IMR-90 (cell line): Measurements from ENCODE around the gene CYP39A1. TPM values are rescaled to one million over a fixed set of nuclear protein-coding genes. Genes with fewer than 3 reads are reported as not detected.

ENCODE experiments used
- ATAC-seq: fragments of 200-7000 bp; cut with Tn5 transposase; 2 replicates; pipeline ENCODE4 v1.9.1; 2020; ENCODE audit warnings: low read depth, mild to moderate bottlenecking, moderate library complexity
- BruUV-seq: library from RNA; stranded (reverse); fragments of 400-500 nt; replicated peaks from 2 replicates; lab custom pipeline; 2021; lab: Mats Ljungman, UMichigan
- CTCF ChIA-PET: fragments of 300-600 bp; formaldehyde crosslinking; extraction: SDS; loops from one replicate; lab custom pipeline; 2021; ENCODE audit warnings: antibody characterized with exemption; lab: Yijun Ruan, JAX
- POLR2A ChIA-PET: fragments of 300-600 bp; sonication (Branson Sonifier 250); formaldehyde crosslinking; loops from one replicate; lab custom pipeline; 2022; ENCODE audit warnings: antibody characterized with exemption; ENCODE audit not compliant: unreplicated experiment; lab: Charles Lee
- DNase-seq: peaks from one replicate; pipeline ENCODE4 v3.0.0; 2013
- H2AFZ ChIP-seq: replicated peaks from 2 replicates; pipeline ENCODE3; 2013; ENCODE audit warnings: low read length, mild to moderate bottlenecking; ENCODE audit not compliant: poor library complexity
- H2AK5ac ChIP-seq: 2 replicates; pipeline ENCODE4 v1.6.1; 2013; ENCODE audit warnings: low read depth, low read length, inconsistent platforms
- H2AK9ac ChIP-seq: replicated peaks from 2 replicates; pipeline ENCODE3; 2013; ENCODE audit warnings: mild to moderate bottlenecking, low read depth, low read length, moderate library complexity; ENCODE audit not compliant: poor library complexity
- H2BK120ac ChIP-seq: 2 replicates; pipeline ENCODE4 v1.6.1; 2013; ENCODE audit warnings: low read depth, low read length, inconsistent platforms
- H2BK15ac ChIP-seq: 3 replicates; pipeline ENCODE4 v1.6.1; 2013; ENCODE audit warnings: low read depth, low read length, inconsistent platforms
- H2BK20ac ChIP-seq: 2 replicates; pipeline ENCODE4 v1.6.1; 2013; ENCODE audit warnings: low read depth, mild to moderate bottlenecking, inconsistent platforms, low read length, moderate library complexity
- H2BK5ac ChIP-seq: 2 replicates; pipeline ENCODE4 v1.6.1; 2013; ENCODE audit warnings: mild to moderate bottlenecking, low read depth, low read length, inconsistent platforms; ENCODE audit not compliant: poor library complexity, severe bottlenecking
- H3K14ac ChIP-seq: replicated peaks from 2 replicates; pipeline ENCODE4 v1.6.1; 2013; ENCODE audit warnings: low read depth, low read length, inconsistent platforms
- H3K18ac ChIP-seq: 2 replicates; pipeline ENCODE4 v1.6.1; 2013; ENCODE audit warnings: low read depth, low read length, control low read depth
- H3K23ac ChIP-seq: 2 replicates; pipeline ENCODE4 v1.6.1; 2013; ENCODE audit warnings: low read depth, low read length, inconsistent platforms
- H3K27ac ChIP-seq: 2 replicates; pipeline ENCODE4 v1.5.1; 2013; ENCODE audit warnings: mild to moderate bottlenecking, control low read depth, low read length; ENCODE audit not compliant: insufficient read depth
- H3K27me3 ChIP-seq: 2 replicates; pipeline ENCODE4 v1.6.1; 2013; ENCODE audit warnings: low read length; ENCODE audit not compliant: control insufficient read depth, insufficient read depth
- H3K36me3 ChIP-seq: 2 replicates; pipeline ENCODE4 v1.6.1; 2013; ENCODE audit warnings: low read length, mixed read lengths; ENCODE audit not compliant: control insufficient read depth, insufficient read depth
- H3K4ac ChIP-seq: 2 replicates; pipeline ENCODE4 v1.6.1; 2013; ENCODE audit warnings: low read depth, low read length, inconsistent platforms
- H3K4me1 ChIP-seq: 2 replicates; pipeline ENCODE4 v1.6.1; 2013; ENCODE audit warnings: low read length, mixed read lengths; ENCODE audit not compliant: control insufficient read depth, insufficient read depth
- H3K4me2 ChIP-seq: 2 replicates; pipeline ENCODE4 v1.6.1; 2013; ENCODE audit warnings: low read depth, mild to moderate bottlenecking, control low read depth, low read length, moderate library complexity
- H3K4me3 ChIP-seq: 2 replicates; pipeline ENCODE4 v1.5.1; 2013; ENCODE audit warnings: low read depth, mild to moderate bottlenecking, control low read depth, low read length, moderate library complexity; ENCODE audit not compliant: insufficient read depth
- H3K56ac ChIP-seq: 2 replicates; pipeline ENCODE4 v1.6.1; 2013; ENCODE audit warnings: low read length, inconsistent platforms; ENCODE audit not compliant: insufficient read depth; ENCODE audit errors: extremely low read depth
- H3K79me1 ChIP-seq, 2 experiments: 2 replicates each; pipeline ENCODE4 v1.6.1; 2013; ENCODE audit warnings: low read length in 2 of 2, inconsistent platforms in 1 of 2, low read depth in 1 of 2
- H3K9ac ChIP-seq: 2 replicates; pipeline ENCODE4 v1.6.1; 2013; ENCODE audit warnings: low read depth, low read length, control low read depth
- H3K9me1 ChIP-seq: 2 replicates; pipeline ENCODE4 v1.6.1; 2013; ENCODE audit warnings: low read length, inconsistent platforms; ENCODE audit not compliant: insufficient read depth
- H3K9me3 ChIP-seq: 2 replicates; pipeline ENCODE4 v1.6.1; 2013; ENCODE audit warnings: low read length; ENCODE audit not compliant: control insufficient read depth, insufficient read depth
- H4K20me1 ChIP-seq: 2 replicates; pipeline ENCODE4 v1.6.1; 2013; ENCODE audit warnings: low read length, inconsistent platforms; ENCODE audit not compliant: insufficient read depth
- H4K5ac ChIP-seq: 2 replicates; pipeline ENCODE4 v1.6.1; 2013; ENCODE audit warnings: mild to moderate bottlenecking, low read depth, low read length, control low read depth
- H4K8ac ChIP-seq, 2 experiments: 2 replicates each; pipeline ENCODE4 v1.6.1; 2013; ENCODE audit warnings: low read depth in 2 of 2, low read length in 2 of 2, control low read depth in 1 of 2, inconsistent platforms in 1 of 2
- H4K91ac ChIP-seq: 2 replicates; pipeline ENCODE4 v1.6.1; 2013; ENCODE audit warnings: low read depth, low read length, inconsistent platforms; ENCODE audit not compliant: insufficient read depth
- BHLHE40 ChIP-seq: fragments of 150-350 bp; IDR thresholded peaks from 2 replicates; pipeline ENCODE4 v1.6.1; 2016; ENCODE audit warnings: mild to moderate bottlenecking, low read depth, low read length
- CEBPB ChIP-seq: IDR thresholded peaks from 2 replicates; pipeline ENCODE4 v1.6.1; 2012; ENCODE audit warnings: low read depth, low read length, improper control_type of control experiment
- CHD1 ChIP-seq: IDR thresholded peaks from 2 replicates; pipeline ENCODE4 v1.6.1; 2012; ENCODE audit warnings: low read depth, low read length, improper control_type of control experiment
- FOS ChIP-seq: fragments of 150-350 bp; IDR thresholded peaks from 2 replicates; pipeline ENCODE4 v1.6.1; 2016; ENCODE audit warnings: low read depth, low read length
- MAFK ChIP-seq: IDR thresholded peaks from 2 replicates; pipeline ENCODE4 v1.6.1; 2012; ENCODE audit warnings: low read depth, low read length, improper control_type of control experiment
- MAZ ChIP-seq: IDR thresholded peaks from 2 replicates; pipeline ENCODE4 v1.6.1; 2012; ENCODE audit warnings: low read depth, mild to moderate bottlenecking, low read length, improper control_type of control experiment, moderate library complexity, borderline replicate concordance
- MXI1 ChIP-seq: IDR thresholded peaks from 2 replicates; pipeline ENCODE4 v1.6.1; 2012; ENCODE audit warnings: low read depth, mild to moderate bottlenecking, low read length, moderate library complexity, borderline replicate concordance
- NFE2L2 ChIP-seq: fragments of 150-350 bp; IDR thresholded peaks from 2 replicates; pipeline ENCODE4 v1.6.1; 2016; ENCODE audit warnings: low read depth, mild to moderate bottlenecking, low read length
- POLR2A ChIP-seq: IDR thresholded peaks from 2 replicates; pipeline ENCODE4 v1.6.1; 2012; ENCODE audit warnings: mild to moderate bottlenecking, low read depth, low read length
- RAD21 ChIP-seq: IDR thresholded peaks from 2 replicates; pipeline ENCODE4 v1.6.1; 2012; ENCODE audit warnings: low read length, improper control_type of control experiment
- RCOR1 ChIP-seq: IDR thresholded peaks from 2 replicates; pipeline ENCODE4 v1.6.1; 2012; ENCODE audit warnings: mild to moderate bottlenecking, low read length, improper control_type of control experiment; ENCODE audit not compliant: insufficient replicate concordance
- RFX5 ChIP-seq: IDR thresholded peaks from 2 replicates; pipeline ENCODE4 v1.8.0; 2012; ENCODE audit warnings: low read depth, mild to moderate bottlenecking, low read length, moderate library complexity
- SMC3 ChIP-seq: fragments of 150-350 bp; IDR thresholded peaks from 2 replicates; pipeline ENCODE4 v1.6.1; 2016; ENCODE audit warnings: low read depth, mild to moderate bottlenecking, antibody characterized with exemption, low read length, moderate library complexity
- WGBS, 2 experiments: methylation state at CpG; one replicate each; pipeline versions ENCODE4 v1.1.5 to v1.1.7; 2013; ENCODE audit warnings: missing lambda C conversion rate in 2 of 2; ENCODE audit not compliant: insufficient read length in 1 of 2; ENCODE audit errors: extremely low coverage in 2 of 2; 5-methylcytosine and 5-hydroxymethylcytosine counted together
- dilution Hi-C: fragments of 300-500 bp; cut with HindIII; formaldehyde crosslinking; loops from one replicate; pipeline ENCODE4 v1.14.3; 2018; ENCODE audit warnings: low sequenced_read_pairs; ENCODE audit not compliant: unreplicated experiment
- in situ Hi-C: fragments of 300-500 bp; cut with MboI; formaldehyde crosslinking; loops from 3 replicates; pipeline ENCODE4 v1.14.3; 2019; ENCODE audit warnings: low sequenced_read_pairs, inconsistent platforms, mixed read lengths
- intact Hi-C: fragments of 100-400 bp; cut with micrococcal nuclease; formaldehyde crosslinking; loops from 2 replicates; pipeline ENCODE4 v1.10.0; 2022
- polyA plus RNA-seq, 3 experiments: library from polyadenylated mRNA; depleted of rRNA; stranded (reverse); fragments of >200 nt; gene quantifications; 2 replicates each; pipeline ENCODE4 v1.2.3, GENCODE V29; 2012; ENCODE audit warnings: low replicate concordance in 1 of 3
- total RNA-seq: library from RNA; depleted of rRNA; stranded (reverse); fragments of >200 nt; gene quantifications from 2 replicates; pipeline ENCODE4 v1.2.3, GENCODE V29; 2012
- TF ChIP-seq, protein P1 (sequence below): fragments of 150-350 bp; IDR thresholded peaks from 2 replicates; pipeline ENCODE4 v1.6.1; 2017; ENCODE audit warnings: mild to moderate bottlenecking, antibody characterized with exemption, low read length, low read depth
- TF ChIP-seq, protein P2 (sequence below): conservative IDR thresholded peaks from 2 replicates; pipeline ENCODE4 v1.5.1; 2012; ENCODE audit warnings: mild to moderate bottlenecking, low read depth, low read length, improper control_type of control experiment
- TF ChIP-seq, protein P3 (sequence below): fragments of 150-350 bp; IDR thresholded peaks from 2 replicates; pipeline ENCODE4 v1.6.1; 2016; ENCODE audit warnings: low read depth, mild to moderate bottlenecking, low read length, moderate library complexity, borderline replicate concordance

Gene CYP39A1
- total and polyA plus RNA-seq, 2 of the 4 experiments (the other 2 are of a cell fraction): 0.03 TPM; not detected in 1

DNA sequence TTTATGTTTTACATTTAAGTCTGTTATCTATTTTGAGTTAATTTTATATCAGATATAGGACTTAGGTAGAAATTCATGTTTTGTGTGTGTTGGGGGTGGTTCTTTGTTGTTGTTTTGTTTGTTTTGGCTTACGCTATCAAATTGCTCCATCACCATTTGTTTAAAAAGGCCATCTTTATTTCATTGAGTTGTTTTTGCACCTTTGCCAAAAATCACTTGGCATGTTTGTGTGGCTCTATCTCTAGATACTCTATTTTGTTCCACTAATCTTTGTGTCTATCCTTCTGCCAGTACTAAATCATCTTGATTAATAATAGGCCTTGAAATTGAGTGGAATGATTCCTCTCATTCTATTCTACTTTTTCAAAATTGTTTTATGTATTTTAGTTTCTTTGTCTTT lies 7.4 kb downstream of the CYP39A1 start:
- Histone ChIP-seq H2BK15ac (no peak overlapping the region), H2BK20ac (no peak overlapping the region), H2AK9ac (no peak overlapping the region), H3K9ac (no peak overlapping the region), H4K91ac (no peak overlapping the region), H4K5ac (no peak overlapping the region), H3K4me2 (no peak overlapping the region), H2BK120ac (no peak overlapping the region), H3K36me3 (no peaks in the 10 kb centered on the region), H2AK5ac (no peak overlapping the region), H2BK5ac (no peak overlapping the region), H4K8ac (no peak overlapping the region), H3K4ac (no peak overlapping the region), H3K14ac (no peak overlapping the region), H3K56ac (no peak overlapping the region), H3K9me1 (no peaks in the 10 kb centered on the region), H3K4me3 (no peak overlapping the region), H3K23ac (no peak overlapping the region), H3K4me1 (no peaks in the 10 kb centered on the region), H3K9me3 (no peaks in the 10 kb centered on the region), H3K79me1 (no peaks in the 10 kb centered on the region), H3K18ac (no peak overlapping the region), H3K27ac (no peak overlapping the region), H3K27me3 (no peaks in the 10 kb centered on the region), H4K20me1 (no peaks in the 10 kb centered on the region), H2AFZ (no peak overlapping the region)
- no CpG with 5 or more reads among the region's 1 CpG for WGBS, 2 experiments
- dilution Hi-C loops: no loop called here
- ATAC-seq (no peak), DNase-seq (no peak)
- BruUV-seq: no TSS peak
- CTCF ChIA-PET: no interaction called here
- in situ Hi-C loops: no loop called here
- TF ChIP-seq SMC3 (no peak), MAZ (no peak), BHLHE40 (no peak), NFE2L2 (no peak), RAD21 (no peak), CEBPB (no peak), POLR2A (no peak), MXI1 (no peak), RCOR1 (no peak), CHD1 (no peak), MAFK (no peak), FOS (no peak), RFX5 (no peak)
- TF ChIP-seq, protein P1, sequence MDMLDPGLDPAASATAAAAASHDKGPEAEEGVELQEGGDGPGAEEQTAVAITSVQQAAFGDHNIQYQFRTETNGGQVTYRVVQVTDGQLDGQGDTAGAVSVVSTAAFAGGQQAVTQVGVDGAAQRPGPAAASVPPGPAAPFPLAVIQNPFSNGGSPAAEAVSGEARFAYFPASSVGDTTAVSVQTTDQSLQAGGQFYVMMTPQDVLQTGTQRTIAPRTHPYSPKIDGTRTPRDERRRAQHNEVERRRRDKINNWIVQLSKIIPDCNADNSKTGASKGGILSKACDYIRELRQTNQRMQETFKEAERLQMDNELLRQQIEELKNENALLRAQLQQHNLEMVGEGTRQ: no peak
- TF ChIP-seq, protein P2, sequence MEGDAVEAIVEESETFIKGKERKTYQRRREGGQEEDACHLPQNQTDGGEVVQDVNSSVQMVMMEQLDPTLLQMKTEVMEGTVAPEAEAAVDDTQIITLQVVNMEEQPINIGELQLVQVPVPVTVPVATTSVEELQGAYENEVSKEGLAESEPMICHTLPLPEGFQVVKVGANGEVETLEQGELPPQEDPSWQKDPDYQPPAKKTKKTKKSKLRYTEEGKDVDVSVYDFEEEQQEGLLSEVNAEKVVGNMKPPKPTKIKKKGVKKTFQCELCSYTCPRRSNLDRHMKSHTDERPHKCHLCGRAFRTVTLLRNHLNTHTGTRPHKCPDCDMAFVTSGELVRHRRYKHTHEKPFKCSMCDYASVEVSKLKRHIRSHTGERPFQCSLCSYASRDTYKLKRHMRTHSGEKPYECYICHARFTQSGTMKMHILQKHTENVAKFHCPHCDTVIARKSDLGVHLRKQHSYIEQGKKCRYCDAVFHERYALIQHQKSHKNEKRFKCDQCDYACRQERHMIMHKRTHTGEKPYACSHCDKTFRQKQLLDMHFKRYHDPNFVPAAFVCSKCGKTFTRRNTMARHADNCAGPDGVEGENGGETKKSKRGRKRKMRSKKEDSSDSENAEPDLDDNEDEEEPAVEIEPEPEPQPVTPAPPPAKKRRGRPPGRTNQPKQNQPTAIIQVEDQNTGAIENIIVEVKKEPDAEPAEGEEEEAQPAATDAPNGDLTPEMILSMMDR: no peak
- TF ChIP-seq, protein P3, sequence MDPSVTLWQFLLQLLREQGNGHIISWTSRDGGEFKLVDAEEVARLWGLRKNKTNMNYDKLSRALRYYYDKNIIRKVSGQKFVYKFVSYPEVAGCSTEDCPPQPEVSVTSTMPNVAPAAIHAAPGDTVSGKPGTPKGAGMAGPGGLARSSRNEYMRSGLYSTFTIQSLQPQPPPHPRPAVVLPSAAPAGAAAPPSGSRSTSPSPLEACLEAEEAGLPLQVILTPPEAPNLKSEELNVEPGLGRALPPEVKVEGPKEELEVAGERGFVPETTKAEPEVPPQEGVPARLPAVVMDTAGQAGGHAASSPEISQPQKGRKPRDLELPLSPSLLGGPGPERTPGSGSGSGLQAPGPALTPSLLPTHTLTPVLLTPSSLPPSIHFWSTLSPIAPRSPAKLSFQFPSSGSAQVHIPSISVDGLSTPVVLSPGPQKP: no peak
- POLR2A ChIA-PET: no interaction called here
- intact Hi-C loops: no loop called here
